Activated CD4-positive, alpha-beta T cell treated with anti-CD3 and anti-CD28 coated beads for 24 hours (primary cell): ENCODE results near the gene DDX39A.
A peak's percentile ranks its signal among the peaks of the same experiment; 100 is the strongest.
"Not testable (repeated sequence)": the region's sequence is repeated elsewhere in the genome, so short reads cannot be mapped to it uniquely, and the experiment has no call there.

ENCODE experiments used
- DNase-seq, 2 donors: peaks; one replicate each; pipeline ENCODE4 v3.0.0-alpha.2; 2020; ENCODE audit warnings: low read depth in 2 of 2

The DDX39A gene

GRCh38 chr19:14419106-14419813 is at the start of gene DDX39A:
TSS of gene DDX39A (minus strand) at chr19:14419341. CDS start at chr19:14413220, 6,121 bp downstream.
- DNase-seq: peak; percentile 91 to 92

- DNase-seq: no peak
These were observed 48.7 kb upstream of the DDX39A start for GRCh38 chr19:14467816-14468215.

- DNase-seq: no peak
These were observed 48.2 kb upstream of the DDX39A start for GRCh38 chr19:14467391-14467790.

GRCh38 chr19:14463747-14464146 is 44.6 kb upstream of the DDX39A start:
- no peak for DNase-seq

- not testable (repeated sequence) for DNase-seq
These were observed 43.3 kb upstream of the DDX39A start for GRCh38 chr19:14462401-14462800.

GRCh38 chr19:14460935-14461334 is 41.8 kb upstream of the DDX39A start:
- no peak for DNase-seq

- DNase-seq: no peak
These were observed 40.6 kb upstream of the DDX39A start for GRCh38 chr19:14459703-14460102.

GRCh38 chr19:14452303-14452702 is 33.2 kb upstream of the DDX39A start:
- DNase-seq: not testable (repeated sequence)

GRCh38 chr19:14450876-14451275 is 31.7 kb upstream of the DDX39A start:
- no peak for DNase-seq

GRCh38 chr19:14450168-14450874 is 31.2 kb upstream of the DDX39A start:
- peak; percentile 55 to 64 for DNase-seq

- DNase-seq: no peak
These were observed 30.2 kb upstream of the DDX39A start for GRCh38 chr19:14449321-14449720.

GRCh38 chr19:14446336-14447036 is 27.3 kb upstream of the DDX39A start:
- no peak for DNase-seq

- DNase-seq: no peak
These were observed 24.6 kb upstream of the DDX39A start for GRCh38 chr19:14443632-14444216.

GRCh38 chr19:14442891-14443631 is 23.9 kb upstream of the DDX39A start:
- no peak for DNase-seq

GRCh38 chr19:14441041-14441938 is 22.1 kb upstream of the DDX39A start:
- DNase-seq: no peak

GRCh38 chr19:14440049-14440448 is 20.9 kb upstream of the DDX39A start:
- DNase-seq: peak; percentile 67 to 73

GRCh38 chr19:14439014-14439413 is 19.9 kb upstream of the DDX39A start:
- DNase-seq: no peak

- no peak for DNase-seq
These were observed 18.5 kb upstream of the DDX39A start for GRCh38 chr19:14437578-14438140.

- DNase-seq: no peak
These were observed 16.3 kb upstream of the DDX39A start for GRCh38 chr19:14435320-14436050.
